ENCODE data around the gene ATG101.

ATG101 gene

DNA sequence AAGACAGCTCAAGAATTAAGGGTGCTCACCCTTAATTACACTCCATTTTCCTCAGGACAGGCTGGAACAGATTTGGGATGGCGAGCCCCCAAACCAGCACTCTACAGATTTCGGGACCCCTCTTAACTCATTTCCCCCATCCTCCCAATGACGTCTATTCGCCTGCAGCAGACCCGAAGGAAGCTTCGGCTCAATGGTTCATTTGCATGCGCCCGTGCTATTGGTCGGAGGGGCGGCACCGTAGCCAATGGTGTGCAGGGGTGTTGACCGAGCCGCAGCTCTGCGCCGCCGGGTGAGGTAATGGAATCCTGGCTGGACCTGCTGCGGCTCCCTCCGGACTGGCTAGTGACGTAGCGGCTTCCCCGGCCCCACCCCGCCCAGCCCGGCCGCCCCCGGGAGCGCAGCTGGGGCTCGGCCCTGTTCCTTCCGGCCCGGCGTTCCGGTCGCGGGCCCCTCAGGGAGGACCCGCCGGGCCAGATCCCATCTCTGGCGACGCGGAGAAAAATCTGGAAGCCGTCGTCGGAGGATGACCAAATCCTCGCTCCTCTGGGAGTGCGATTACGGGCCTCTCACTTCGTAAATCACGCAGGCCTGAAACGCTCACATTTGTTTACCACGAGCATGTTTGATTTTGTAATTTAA, 36.9 kb upstream of the ATG101 start:
- H3K36me3 ChIP-seq (ENCODE audit: control insufficient read depth in 1 of 2, insufficient read depth in 2 of 2, low read length in 2 of 2), result peaks cover 0 to 4% of the 10 kb centered on the region in 2 donors
- H3K4me3 ChIP-seq (ENCODE audit: low read depth in 1 of 2, low read length in 2 of 2), result peak overlapping the region; percentile 39 to 43
- peaks cover 9 to 20% of the 10 kb centered on the region in 2 donors for H3K4me1 ChIP-seq (ENCODE audit: control insufficient read depth in 1 of 2, insufficient read depth in 2 of 2, low read length in 2 of 2)
- no peaks in the 10 kb centered on the region for H3K27me3 ChIP-seq (ENCODE audit: low read depth, low read length)
- H3K27ac ChIP-seq (ENCODE audit: low read length), result peak overlapping the region; percentile 95
- H3K9me3 ChIP-seq (ENCODE audit: control insufficient read depth in 1 of 2, low read length in 2 of 2), result no peaks in the 10 kb centered on the region

- no peaks in the 10 kb centered on the region for H3K27me3 ChIP-seq (ENCODE audit: low read depth, low read length)
- H3K27ac ChIP-seq (ENCODE audit: low read length), result peak overlapping the region; percentile 95
- H3K36me3 ChIP-seq (ENCODE audit: control insufficient read depth in 1 of 2, insufficient read depth in 2 of 2, low read length in 2 of 2), result peaks cover 0 to 4% of the 10 kb centered on the region in 2 donors
- H3K4me3 ChIP-seq (ENCODE audit: low read depth in 1 of 2, low read length in 2 of 2), result peak overlapping the region; percentile 26 to 39
- no peaks in the 10 kb centered on the region for H3K9me3 ChIP-seq (ENCODE audit: control insufficient read depth in 1 of 2, low read length in 2 of 2)
- peaks cover 9 to 20% of the 10 kb centered on the region in 2 donors for H3K4me1 ChIP-seq (ENCODE audit: control insufficient read depth in 1 of 2, insufficient read depth in 2 of 2, low read length in 2 of 2)
Measured at GRCh38 chr12:52033446-52034140, 36.2 kb upstream of the ATG101 start.

GRCh38 chr12:52035190-52035589, 34.6 kb upstream of the ATG101 start:
- no peak overlapping the region for H3K4me3 ChIP-seq (ENCODE audit: low read depth in 1 of 2, low read length in 2 of 2)
- H3K36me3 ChIP-seq (ENCODE audit: control insufficient read depth in 1 of 2, insufficient read depth in 2 of 2, low read length in 2 of 2), result peaks cover 0 to 4% of the 10 kb centered on the region in 2 donors
- H3K27ac ChIP-seq (ENCODE audit: low read length), result peak overlapping the region; percentile 5
- peaks cover 9 to 16% of the 10 kb centered on the region in 2 donors for H3K4me1 ChIP-seq (ENCODE audit: control insufficient read depth in 1 of 2, insufficient read depth in 2 of 2, low read length in 2 of 2)
- no peaks in the 10 kb centered on the region for H3K9me3 ChIP-seq (ENCODE audit: control insufficient read depth in 1 of 2, low read length in 2 of 2)
- H3K27me3 ChIP-seq (ENCODE audit: low read depth, low read length), result no peaks in the 10 kb centered on the region

GRCh38 chr12:52035926-52036325, 33.9 kb upstream of the ATG101 start:
- Histone ChIP-seq H3K4me1 (ENCODE audit: control insufficient read depth in 1 of 2, insufficient read depth in 2 of 2, low read length in 2 of 2) (peaks cover 9 to 16% of the 10 kb centered on the region in 2 donors), H3K4me3 (ENCODE audit: low read depth in 1 of 2, low read length in 2 of 2) (peak overlapping the region in 1 of 2 donors; percentile 33)

DNA sequence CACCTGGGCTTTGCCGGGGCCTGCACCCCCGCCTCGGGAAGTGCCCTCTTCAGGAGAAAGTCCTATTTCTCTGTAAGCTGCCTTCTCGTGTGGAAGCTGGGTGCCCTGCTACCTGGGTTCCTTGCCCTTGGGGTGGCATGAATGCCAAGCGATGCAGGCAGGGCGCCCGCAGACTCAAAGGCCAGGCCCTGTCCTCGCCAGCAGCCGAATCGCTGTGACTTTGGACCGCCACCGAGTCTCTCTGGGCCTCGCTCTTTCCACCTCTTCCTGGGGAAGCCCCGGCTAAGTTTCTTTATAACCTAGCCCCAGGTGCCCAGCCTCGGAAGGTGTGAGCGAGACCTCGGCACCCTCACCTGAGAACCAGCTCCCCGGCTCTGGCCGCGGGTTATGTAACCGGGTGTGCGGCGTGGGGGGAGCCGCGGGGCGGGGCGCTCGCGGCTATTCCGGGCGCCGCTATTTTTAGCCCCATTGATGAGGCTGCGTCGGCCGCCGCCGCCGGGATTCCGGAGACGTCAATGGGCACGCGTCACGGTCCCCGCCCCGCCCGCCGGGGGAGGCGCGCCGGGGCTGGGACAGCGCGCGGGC, 33.1 kb upstream of the ATG101 start:
- H3K27ac ChIP-seq (ENCODE audit: low read length), result peak overlapping the region; percentile 75
- H3K4me1 ChIP-seq (ENCODE audit: control insufficient read depth in 1 of 2, insufficient read depth in 2 of 2, low read length in 2 of 2), result peaks cover 9 to 18% of the 10 kb centered on the region in 2 donors
- no peaks in the 10 kb centered on the region for H3K9me3 ChIP-seq (ENCODE audit: control insufficient read depth in 1 of 2, low read length in 2 of 2)
- peaks cover 0 to 4% of the 10 kb centered on the region in 2 donors for H3K36me3 ChIP-seq (ENCODE audit: control insufficient read depth in 1 of 2, insufficient read depth in 2 of 2, low read length in 2 of 2)
- no peaks in the 10 kb centered on the region for H3K27me3 ChIP-seq (ENCODE audit: low read depth, low read length)
- peak overlapping the region; percentile 20 to 33 for H3K4me3 ChIP-seq (ENCODE audit: low read depth in 1 of 2, low read length in 2 of 2)

More at GRCh38 chr12:52035926-52036325, 33.9 kb upstream of the ATG101 start:
- H3K27ac ChIP-seq (ENCODE audit: low read length), result peak overlapping the region; percentile 75
- peaks cover 0 to 4% of the 10 kb centered on the region in 2 donors for H3K36me3 ChIP-seq (ENCODE audit: control insufficient read depth in 1 of 2, insufficient read depth in 2 of 2, low read length in 2 of 2)
- H3K9me3 ChIP-seq (ENCODE audit: control insufficient read depth in 1 of 2, low read length in 2 of 2), result no peaks in the 10 kb centered on the region
- H3K27me3 ChIP-seq (ENCODE audit: low read depth, low read length), result no peaks in the 10 kb centered on the region

GRCh38 chr12:52037248-52037861, 32.4 kb upstream of the ATG101 start:
- H3K4me3 ChIP-seq (ENCODE audit: low read depth in 1 of 2, low read length in 2 of 2), result peak overlapping the region; percentile 49 to 52
- H3K4me1 ChIP-seq (ENCODE audit: control insufficient read depth in 1 of 2, insufficient read depth in 2 of 2, low read length in 2 of 2), result peaks cover 6 to 20% of the 10 kb centered on the region in 2 donors
- H3K27me3 ChIP-seq (ENCODE audit: low read depth, low read length), result no peaks in the 10 kb centered on the region
- H3K9me3 ChIP-seq (ENCODE audit: control insufficient read depth in 1 of 2, low read length in 2 of 2), result no peaks in the 10 kb centered on the region
- H3K36me3 ChIP-seq (ENCODE audit: control insufficient read depth in 1 of 2, insufficient read depth in 2 of 2, low read length in 2 of 2), result peaks cover 0 to 3% of the 10 kb centered on the region in 2 donors
- H3K27ac ChIP-seq (ENCODE audit: low read length), result no peak overlapping the region

- peaks cover 3 to 22% of the 10 kb centered on the region in 2 donors for H3K4me1 ChIP-seq (ENCODE audit: control insufficient read depth in 1 of 2, insufficient read depth in 2 of 2, low read length in 2 of 2)
- no peaks in the 10 kb centered on the region for H3K9me3 ChIP-seq (ENCODE audit: control insufficient read depth in 1 of 2, low read length in 2 of 2)
- H3K36me3 ChIP-seq (ENCODE audit: control insufficient read depth in 1 of 2, insufficient read depth in 2 of 2, low read length in 2 of 2), result no peaks in the 10 kb centered on the region
- H3K27me3 ChIP-seq (ENCODE audit: low read depth, low read length), result no peaks in the 10 kb centered on the region
- H3K27ac ChIP-seq (ENCODE audit: low read length), result no peak overlapping the region
- peak overlapping the region in 1 of 2 donors; percentile 31 for H3K4me3 ChIP-seq (ENCODE audit: low read depth in 1 of 2, low read length in 2 of 2)
Measured at GRCh38 chr12:52038447-52038846, 31.3 kb upstream of the ATG101 start.

DNA sequence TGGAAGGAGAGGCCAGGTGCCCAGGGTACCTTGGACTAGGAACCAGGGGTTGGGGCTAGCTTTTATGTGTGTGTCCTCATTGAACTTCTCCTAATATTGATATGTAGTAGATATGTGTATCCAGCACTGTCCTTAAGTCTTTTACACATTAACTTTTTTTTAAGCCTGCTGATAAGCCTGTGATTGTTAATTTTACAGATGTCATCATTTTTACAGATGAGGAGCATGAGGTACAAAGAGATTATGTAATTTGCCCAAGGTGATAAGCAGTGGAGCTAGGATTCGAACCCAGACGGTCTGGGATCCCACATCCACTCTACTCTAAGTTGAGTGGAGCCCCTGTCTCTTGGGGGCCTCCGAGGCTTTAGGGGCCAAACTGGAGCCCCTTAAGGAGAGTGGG, 28.7 kb upstream of the ATG101 start:
- Histone ChIP-seq H3K27ac (ENCODE audit: low read length) (no peak overlapping the region), H3K4me3 (ENCODE audit: low read depth in 1 of 2, low read length in 2 of 2) (no peak overlapping the region), H3K4me1 (ENCODE audit: control insufficient read depth in 1 of 2, insufficient read depth in 2 of 2, low read length in 2 of 2) (peaks cover 8 to 33% of the 10 kb centered on the region in 2 donors), H3K9me3 (ENCODE audit: control insufficient read depth in 1 of 2, low read length in 2 of 2) (no peaks in the 10 kb centered on the region), H3K27me3 (ENCODE audit: low read depth, low read length) (no peaks in the 10 kb centered on the region), H3K36me3 (ENCODE audit: control insufficient read depth in 1 of 2, insufficient read depth in 2 of 2, low read length in 2 of 2) (peaks cover 0 to 7% of the 10 kb centered on the region in 2 donors)

DNA sequence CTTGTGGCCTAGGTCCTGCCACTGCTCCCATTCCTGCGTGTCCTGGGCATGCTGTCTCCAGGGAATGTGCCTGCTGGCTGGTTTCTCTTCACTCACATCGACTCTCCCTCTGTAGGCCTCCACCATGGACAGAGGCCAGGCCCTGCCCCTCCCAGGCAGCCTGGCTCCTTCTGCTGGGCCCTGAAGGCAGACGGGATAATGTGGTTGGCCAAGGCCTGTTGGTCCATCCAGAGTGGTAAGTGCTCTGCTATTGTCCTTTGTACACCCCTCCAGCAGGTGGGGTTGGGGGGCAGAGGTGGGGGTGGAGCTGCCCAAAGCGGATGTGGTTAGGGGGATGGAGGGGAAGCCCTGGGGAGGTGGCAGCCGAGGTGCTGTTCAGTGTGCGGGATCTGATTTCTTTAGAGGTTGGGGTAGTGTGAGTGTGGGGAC, 28.1 kb upstream of the ATG101 start:
- Histone ChIP-seq H3K27ac (ENCODE audit: low read length) (no peak overlapping the region), H3K9me3 (ENCODE audit: control insufficient read depth in 1 of 2, low read length in 2 of 2) (no peaks in the 10 kb centered on the region), H3K27me3 (ENCODE audit: low read depth, low read length) (no peaks in the 10 kb centered on the region), H3K4me3 (ENCODE audit: low read depth in 1 of 2, low read length in 2 of 2) (no peak overlapping the region), H3K4me1 (ENCODE audit: control insufficient read depth in 1 of 2, insufficient read depth in 2 of 2, low read length in 2 of 2) (peaks cover 13 to 30% of the 10 kb centered on the region in 2 donors), H3K36me3 (ENCODE audit: control insufficient read depth in 1 of 2, insufficient read depth in 2 of 2, low read length in 2 of 2) (peaks cover 0 to 7% of the 10 kb centered on the region in 2 donors)

DNA sequence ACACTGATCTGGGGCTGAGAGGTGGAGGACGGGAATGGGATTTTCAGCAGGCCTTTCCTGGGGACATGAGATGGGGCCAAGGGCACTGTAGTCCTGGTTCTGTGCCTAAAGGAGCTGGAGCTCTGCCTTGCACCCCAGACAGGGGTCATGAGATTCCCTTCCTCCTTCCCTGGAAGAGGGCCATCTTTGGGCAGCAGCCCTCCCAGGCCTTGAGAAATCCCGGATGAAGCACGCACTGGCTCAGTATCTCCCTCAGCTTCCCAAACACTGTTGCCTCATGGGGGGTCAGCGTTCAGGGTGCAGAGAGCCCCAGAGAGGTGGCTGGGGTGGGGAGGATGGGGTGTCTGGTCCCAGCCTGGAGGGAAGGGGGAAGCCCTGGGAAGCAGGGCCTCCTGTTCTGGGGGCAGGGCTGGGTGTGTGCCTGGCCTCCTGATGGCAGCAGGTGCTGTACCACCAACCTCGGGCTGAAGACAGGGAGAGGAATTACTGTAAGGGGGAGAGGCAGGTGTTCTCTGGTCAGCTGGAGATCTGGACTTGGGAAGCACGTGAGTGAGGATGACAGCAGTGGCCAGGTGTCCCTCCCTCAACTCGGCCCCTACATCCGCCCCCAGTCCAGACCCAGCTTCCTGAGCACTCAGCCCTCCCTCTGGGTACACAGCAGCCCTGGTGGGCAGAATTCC, 26.9 kb upstream of the ATG101 start:
- H3K27ac ChIP-seq (ENCODE audit: low read length), result no peak overlapping the region
- H3K4me1 ChIP-seq (ENCODE audit: control insufficient read depth in 1 of 2, insufficient read depth in 2 of 2, low read length in 2 of 2), result peaks cover 13 to 30% of the 10 kb centered on the region in 2 donors
- H3K4me3 ChIP-seq (ENCODE audit: low read depth in 1 of 2, low read length in 2 of 2), result no peak overlapping the region
- no peaks in the 10 kb centered on the region for H3K27me3 ChIP-seq (ENCODE audit: low read depth, low read length)
- peaks cover 0 to 7% of the 10 kb centered on the region in 2 donors for H3K36me3 ChIP-seq (ENCODE audit: control insufficient read depth in 1 of 2, insufficient read depth in 2 of 2, low read length in 2 of 2)
- H3K9me3 ChIP-seq (ENCODE audit: control insufficient read depth in 1 of 2, low read length in 2 of 2), result no peaks in the 10 kb centered on the region

All from muscle layer of duodenum (tissue), 2 donors.